8988T (cell line): ENCODE measurements around the gene STC2.
"Not testable (repeated sequence)": the region's sequence is repeated elsewhere in the genome, so short reads cannot be mapped to it uniquely, and the experiment has no call there.

Source experiments
- DNase-seq: peaks from one replicate; pipeline ENCODE4 v3.0.0; 2011

The STC2 gene

GRCh38 chr5:173293817-173294672 lies 34.2 kb downstream of the STC2 start:
- peak; percentile 64 for DNase-seq

- no peak for DNase-seq
Measured at GRCh38 chr5:173291722-173292658, 36.2 kb downstream of the STC2 start.

GRCh38 chr5:173290477-173291131 lies 37.6 kb downstream of the STC2 start:
- no peak for DNase-seq

- DNase-seq, result no peak
Measured at GRCh38 chr5:173289372-173289771, 38.8 kb downstream of the STC2 start.

GRCh38 chr5:173288632-173289031 lies 39.6 kb downstream of the STC2 start:
- DNase-seq, result no peak

GRCh38 chr5:173287086-173287485 lies 41.1 kb downstream of the STC2 start:
- no peak for DNase-seq

- not testable (repeated sequence) for DNase-seq
Measured at GRCh38 chr5:173284343-173284958, 43.8 kb downstream of the STC2 start.

GRCh38 chr5:173283318-173284288 lies 44.6 kb downstream of the STC2 start:
- no peak for DNase-seq

GRCh38 chr5:173282916-173283315 lies 45.3 kb downstream of the STC2 start:
- DNase-seq, result no peak

- peak; percentile 71 for DNase-seq
Measured at GRCh38 chr5:173281910-173282309, 46.3 kb downstream of the STC2 start.

- no peak for DNase-seq
Measured at GRCh38 chr5:173279166-173279565, 49.0 kb downstream of the STC2 start.

GRCh38 chr5:173278641-173279040 lies 49.6 kb downstream of the STC2 start:
- DNase-seq, result no peak

- no peak for DNase-seq
Measured at GRCh38 chr5:173278172-173278571, 50.0 kb downstream of the STC2 start.

GRCh38 chr5:173274771-173275170 lies 53.4 kb downstream of the STC2 start:
- no peak for DNase-seq

GRCh38 chr5:173271419-173271818 lies 56.8 kb downstream of the STC2 start:
- no peak for DNase-seq

- no peak for DNase-seq
Measured at GRCh38 chr5:173268750-173269432, 59.3 kb downstream of the STC2 start.

- no peak for DNase-seq
Measured at GRCh38 chr5:173265433-173265832, 62.8 kb downstream of the STC2 start.
